Endothelial cell of coronary artery (primary cell): ENCODE results near the gene ZNF107. TPM values are rescaled to one million over a fixed set of nuclear protein-coding genes. Genes with fewer than 3 reads are reported as not detected.

Experiments
- total RNA-seq: library from RNA; depleted of rRNA; stranded (reverse); fragments of >200 nt; gene quantifications from 2 replicates; pipeline ENCODE4 v1.2.3, GENCODE V29; 2014

ZNF107 gene
- 1.8 and 2.0 TPM in 2 replicates for total RNA-seq

GRCh38 chr7:64665980-64666662, at the start of gene ZNF107:
Gene ZNF107 (plus strand): TSS chr7:64666133. CDS start chr7:64666283, 150 bp downstream.

Other genes with a start within 250 kb of the ZNF107 start
- gene ZNF680, start 103.1 kb upstream of the ZNF107 start, total RNA-seq = 7.3 and 13.6 TPM in 2 replicates
- 3.9 and 4.2 TPM in 2 replicates for gene ZNF138, start 128.3 kb downstream of the ZNF107 start, total RNA-seq
- 1.3 and 3.3 TPM in 2 replicates for gene ZNF273, start 237.1 kb downstream of the ZNF107 start, total RNA-seq